ENCODE measurements around the gene LGALS14.

The LGALS14 gene

DNA sequence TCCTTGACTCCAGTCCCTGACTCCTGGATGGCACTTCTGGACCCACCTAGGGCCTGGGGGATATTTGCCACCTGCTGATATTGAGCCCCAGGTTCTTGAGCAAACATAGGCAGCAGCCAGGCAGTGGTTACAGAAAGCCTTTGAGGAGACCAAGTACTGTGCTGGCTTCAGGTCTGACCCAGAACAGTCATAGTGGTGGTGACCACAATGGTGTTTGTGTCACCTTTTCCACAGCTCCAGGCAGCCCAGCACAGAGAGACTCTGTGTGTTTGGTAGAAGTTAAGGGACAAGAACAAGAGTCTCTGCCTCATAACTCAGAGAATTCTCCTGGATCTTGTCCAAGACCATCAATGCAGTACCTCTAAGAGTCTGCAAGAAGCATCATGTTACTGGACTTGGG is 48.1 kb downstream of the LGALS14 start:
- no peak for DNase-seq

DNA sequence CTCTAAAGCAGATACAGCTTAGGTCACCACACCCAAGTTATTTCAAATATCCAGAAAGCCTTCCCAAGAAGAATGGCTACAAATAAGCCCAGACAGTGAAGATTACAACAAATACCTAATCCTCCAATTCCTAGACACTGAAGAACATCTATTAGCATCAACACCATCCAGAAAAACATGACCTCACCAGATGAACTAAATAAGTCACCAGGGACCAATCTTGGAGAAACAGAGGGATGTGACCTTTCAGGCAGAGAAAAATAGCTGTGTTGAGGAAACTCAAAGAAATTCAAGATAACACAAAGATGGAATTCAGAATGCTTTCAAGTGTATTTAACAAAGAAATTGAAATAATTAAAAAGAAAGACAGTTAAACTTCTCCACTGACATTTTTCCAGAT is 48.5 kb downstream of the LGALS14 start:
- no peak for DNase-seq

DNA sequence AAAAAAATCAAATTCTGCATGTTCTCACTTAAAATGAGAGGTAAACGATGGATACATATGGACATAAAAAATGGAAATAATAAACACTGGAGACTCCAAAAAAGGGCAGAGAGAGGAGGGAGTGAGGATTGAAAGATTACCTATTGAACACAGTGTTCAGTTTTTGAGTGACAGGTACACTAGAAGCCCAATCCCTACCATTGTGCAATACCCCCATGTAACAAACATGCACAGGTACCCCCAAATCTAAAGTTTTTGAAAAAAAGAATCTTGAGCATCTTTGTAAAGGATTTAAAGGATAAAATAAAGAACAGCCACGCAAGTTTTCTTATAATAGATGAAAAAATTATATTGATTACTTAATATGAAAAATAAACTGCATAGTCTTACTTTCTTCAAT is 50.3 kb downstream of the LGALS14 start:
- no peak for DNase-seq

DNA sequence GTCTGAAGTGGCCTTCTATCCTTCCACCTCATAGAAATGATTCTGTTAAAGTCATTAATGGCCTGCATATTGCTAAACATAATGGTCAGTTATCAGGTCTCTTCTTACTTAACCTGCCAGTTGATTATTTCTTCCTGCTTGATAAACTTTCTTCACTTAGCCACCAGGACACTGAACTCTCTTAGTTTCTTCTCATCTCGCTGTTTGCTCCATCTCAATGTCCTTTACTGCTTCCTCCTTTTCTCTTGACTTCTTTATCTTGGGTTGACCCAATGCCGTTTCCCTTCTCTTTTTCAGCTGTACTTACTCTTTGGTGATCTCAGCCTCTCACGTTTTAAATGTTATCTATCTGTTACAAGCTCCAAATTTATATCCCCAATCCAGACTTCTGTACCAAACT is 50.7 kb downstream of the LGALS14 start:
- DNase-seq: no peak
